Heart right ventricle (tissue), 16 donors: ENCODE measurements around the gene PRKCQ. TPM values are rescaled to one million over a fixed set of nuclear protein-coding genes. Genes with fewer than 3 reads are reported as not detected.

Source experiments
- ATAC-seq, 8 donors: fragments of 200-7000 bp; cut with Tn5 transposase; one replicate each; pipeline ENCODE4 v1.9.1; 2020; ENCODE audit warnings: mild to moderate bottlenecking in 8 of 8, moderate library complexity in 8 of 8, moderate number of reproducible peaks in 1 of 8
- DNase-seq, 2 donors: peaks; one replicate each; pipeline ENCODE4 v3.0.0-alpha.2; 2020
- H3K27ac ChIP-seq, 10 donors: fragments of 200-600 bp; sonication (generic) in 2 of 10; one replicate each; pipeline versions ENCODE4 v1.5.0 to v1.8.0; 2020 to 2022; ENCODE audit warnings: mild to moderate bottlenecking in 3 of 10
- H3K27me3 ChIP-seq, 7 donors: fragments of 200-600 bp; one replicate each; pipeline ENCODE4 v1.8.0; 2021 to 2022; ENCODE audit warnings: mild to moderate bottlenecking in 2 of 7
- H3K36me3 ChIP-seq, 9 donors: fragments of 200-600 bp; sonication (generic) in 1 of 9; one replicate each; pipeline versions ENCODE4 v1.5.0 to v1.8.0; 2020 to 2022; ENCODE audit warnings: mild to moderate bottlenecking in 2 of 9
- H3K4me1 ChIP-seq, 9 donors: fragments of 200-600 bp; sonication (generic) in 1 of 9; one replicate each; pipeline versions ENCODE4 v1.5.0 to v1.8.0; 2020 to 2022; ENCODE audit warnings: mild to moderate bottlenecking in 4 of 9
- H3K4me3 ChIP-seq, 10 donors: fragments of 200-600 bp; sonication (generic) in 2 of 10; one replicate each; pipeline versions ENCODE4 v1.5.0 to v1.8.0; 2020 to 2022; ENCODE audit warnings: mild to moderate bottlenecking in 7 of 10, moderate library complexity in 2 of 10
- H3K9me3 ChIP-seq, 11 donors: fragments of 200-600 bp in 10 of 11; sonication (generic) in 2 of 11; one replicate each; pipeline versions ENCODE4 v1.5.0 to v1.8.0; 2013 to 2022; ENCODE audit warnings: mild to moderate bottlenecking in 2 of 11, control low read depth in 1 of 11, moderate library complexity in 1 of 11
- CTCF ChIP-seq, 9 donors: fragments of 200-600 bp; sonication (generic) in 2 of 9; IDR thresholded peaks; one replicate each; pipeline versions ENCODE4 v1.5.0 to v1.8.0; 2021 to 2022; ENCODE audit warnings: antibody characterized with exemption in 9 of 9, mild to moderate bottlenecking in 5 of 9, moderate library complexity in 1 of 9
- WGBS, 2 donors: extraction: QIAGEN DNeasy Blood & Tissue Kit; methylation state at CpG; one replicate each; pipeline ENCODE4 v1.1.7; 2013; ENCODE audit warnings: inconsistent platforms in 1 of 2; 5-methylcytosine and 5-hydroxymethylcytosine counted together
- intact Hi-C, 10 donors: fragments of 100-400 bp; cut with DNase I; formaldehyde crosslinking; loops; one replicate each; pipeline versions ENCODE4 v1.11.1 to v1.14.2; 2022
- polyA plus RNA-seq, 2 donors: library from polyadenylated mRNA; stranded (reverse); fragments of 200-250 nt; gene quantifications; one replicate each; pipeline ENCODE4 v1.2.3, GENCODE V29; 2013
- total RNA-seq, 10 donors: library from RNA; stranded (reverse); fragmentation: NEBNext Ultra II Directional in 3 of 10; extraction: Animal tissue kit (Norgen Biotek cat#: 25700) in 3 of 10; gene quantifications; one replicate each; pipeline versions ENCODE4 v1.2.1 to v1.2.4, GENCODE V29; 2021 to 2023
- donor health status: Arrhythmogenic right ventricular cardiomyopathy.
- donor health status: ischemic (EF 13 %, LVEDD 7.1; RV severe dilation, severe dysfunction).
- donor health status: healthy with polysubstance abuse.
- donor health status: DM: no; HTN: yes; CAD: no.
- donor health status: DM: no; HTN: no; CAD: no.
- donor health status: ischemic (EF 25% LVEDD 6.9; RV normal size, moderate dysfunction).
- donor health status: ischemic (EF 25% LVEDD 5.7; RV mildly dilated, moderate dysfunction).
- donor health status: healthy.
- donor health status: DM: yes; HTN: yes; CAD: no.
- donor health status: Ischemic cardiomyopathy.
- donor health status: ischemic (EF 35%, LVEDD 5.7; RV mildly dilated, moderate dysfunction).
- donor health status: nonischemic (EF 11% LVEDD 7.7; RV severe dilation, severe dysfunction).
- donor health status: DM: yes; HTN: yes; CAD: no.
- donor health status: PGD.
- donor health status: ischemic (EF 29% LVEDD 5.4; RV normal size, mild dysfunction).
- donor health status: nonischemic (EF 23%, LVEDD 6.1; RV moderate dilation, normal function).

Gene PRKCQ
- total and polyA plus RNA-seq, 12 donors: 0.04 to 2.0 (median 0.27) TPM; not detected in 2

GRCh38 chr10:6399231-6399741 is 180.8 kb downstream of the PRKCQ start:
- Histone ChIP-seq H3K4me3 (no peak overlapping the region), H3K27ac (peak overlapping the region in 2 of 10 donors; percentile 20 to 87), H3K9me3 (no peaks in the 10 kb centered on the region), H3K27me3 (no peaks in the 10 kb centered on the region), H3K4me1 (peaks cover 0 to 60% (median 8%) of the 10 kb centered on the region in 9 donors), H3K36me3 (no peaks in the 10 kb centered on the region)
- TF ChIP-seq CTCF (IDR thresholded peaks at IDR 0.05): no peak
- peak in 1 of 2 donors; percentile 48 for DNase-seq
- intact Hi-C loops: no loop called here
- 65 to 74% methylated on average over 5 of the region's 5 CpGs for WGBS, 2 donors
- peak in 6 of 8 donors; percentile 28 to 50 (median 31) for ATAC-seq

- Histone ChIP-seq H3K4me3 (no peak overlapping the region), H3K4me1 (peaks cover 0 to 60% (median 8%) of the 10 kb centered on the region in 9 donors), H3K9me3 (no peaks in the 10 kb centered on the region), H3K27me3 (no peaks in the 10 kb centered on the region), H3K27ac (peak overlapping the region in 1 of 10 donors; percentile 87), H3K36me3 (no peaks in the 10 kb centered on the region)
- no peak for DNase-seq
- intact Hi-C loops: no loop called here
- TF ChIP-seq CTCF (IDR thresholded peaks at IDR 0.05): no peak
- WGBS, 2 donors: 63 to 75% methylated on average over 2 of the region's 2 CpGs
- ATAC-seq: no peak
Measured at GRCh38 chr10:6398399-6398798, 181.7 kb downstream of the PRKCQ start.

- no peaks in the 10 kb centered on the region for H3K9me3 ChIP-seq
- DNase-seq (no peak), ATAC-seq (no peak)
- no peak for TF ChIP-seq CTCF (IDR thresholded peaks at IDR 0.05)
- H3K27ac ChIP-seq: peak overlapping the region in 1 of 10 donors; percentile 87
- peaks cover 0 to 61% (median 4%) of the 10 kb centered on the region in 9 donors for H3K4me1 ChIP-seq
- H3K27me3 ChIP-seq: no peaks in the 10 kb centered on the region
- intact Hi-C loops: no loop called here
- no peak overlapping the region for H3K4me3 ChIP-seq
- WGBS, 2 donors: 87% methylated on average over 4 of the region's 4 CpGs
- H3K36me3 ChIP-seq: no peaks in the 10 kb centered on the region
Measured at GRCh38 chr10:6396652-6397051, 183.4 kb downstream of the PRKCQ start.

- Histone ChIP-seq H3K27ac (peak overlapping the region in 1 of 10 donors; percentile 54), H3K36me3 (no peaks in the 10 kb centered on the region), H3K4me1 (peaks cover 0 to 61% (median under 1%) of the 10 kb centered on the region in 9 donors), H3K27me3 (no peaks in the 10 kb centered on the region), H3K9me3 (peaks cover 0 to 2% (median 0%) of the 10 kb centered on the region in 11 donors), H3K4me3 (no peak overlapping the region)
- no peak for ATAC-seq
- DNase-seq: no peak
- TF ChIP-seq CTCF (IDR thresholded peaks at IDR 0.05): no peak
- intact Hi-C loops: no loop called here
- 94% methylated on average over 4 of the region's 4 CpGs for WGBS, 2 donors
Measured at GRCh38 chr10:6396226-6396625, 183.8 kb downstream of the PRKCQ start.
